Measurements from ENCODE around the gene SRSF5. TPM values are rescaled to one million over a fixed set of nuclear protein-coding genes. Genes with fewer than 3 reads are reported as not detected.

Gene SRSF5
- total RNA-seq, 1 donor from 2014 or later: 319 TPM

- DNase-seq: no peak
- Mint-ChIP-seq H3K9me3 (ENCODE audit: unreplicated experiment) (peaks cover 2% of the 10 kb centered on the region), H3K4me3 (ENCODE audit: unreplicated experiment) (no peak overlapping the region), H3K27me3 (ENCODE audit: unreplicated experiment) (no peaks in the 10 kb centered on the region), H3K36me3 (ENCODE audit: unreplicated experiment) (no peaks in the 10 kb centered on the region), H3K27ac (ENCODE audit: unreplicated experiment) (no peak overlapping the region), H3K4me1 (ENCODE audit: low read depth, unreplicated experiment) (no peaks in the 10 kb centered on the region)
- TF ChIP-seq CTCF (IDR thresholded peaks at IDR 0.05; ENCODE audit: partially characterized antibody, unreplicated experiment): no peak
Observed at GRCh38 chr14:69780952-69781351, 14.0 kb downstream of the SRSF5 start.

GRCh38 chr14:69784942-69785341 lies 18.0 kb downstream of the SRSF5 start:
- peaks cover 2% of the 10 kb centered on the region for H3K9me3 Mint-ChIP-seq (ENCODE audit: unreplicated experiment)
- H3K36me3 Mint-ChIP-seq (ENCODE audit: unreplicated experiment): no peaks in the 10 kb centered on the region
- H3K27me3 Mint-ChIP-seq (ENCODE audit: unreplicated experiment): peaks cover 2% of the 10 kb centered on the region
- no peak for TF ChIP-seq CTCF (IDR thresholded peaks at IDR 0.05; ENCODE audit: partially characterized antibody, unreplicated experiment)
- H3K27ac Mint-ChIP-seq (ENCODE audit: unreplicated experiment): no peak overlapping the region
- DNase-seq: no peak
- no peak overlapping the region for H3K4me3 Mint-ChIP-seq (ENCODE audit: unreplicated experiment)
- peaks cover 4% of the 10 kb centered on the region for H3K4me1 Mint-ChIP-seq (ENCODE audit: low read depth, unreplicated experiment)

GRCh38 chr14:69786603-69787002 lies 19.7 kb downstream of the SRSF5 start:
- Mint-ChIP-seq H3K36me3 (ENCODE audit: unreplicated experiment) (no peaks in the 10 kb centered on the region), H3K4me3 (ENCODE audit: unreplicated experiment) (no peak overlapping the region), H3K9me3 (ENCODE audit: unreplicated experiment) (no peaks in the 10 kb centered on the region), H3K27me3 (ENCODE audit: unreplicated experiment) (peaks cover 2% of the 10 kb centered on the region), H3K27ac (ENCODE audit: unreplicated experiment) (peak overlapping the region; percentile 45), H3K4me1 (ENCODE audit: low read depth, unreplicated experiment) (peaks cover 4% of the 10 kb centered on the region)
- no peak for TF ChIP-seq CTCF (IDR thresholded peaks at IDR 0.05; ENCODE audit: partially characterized antibody, unreplicated experiment)
- no peak for DNase-seq

GRCh38 chr14:69789118-69789640 lies 22.2 kb downstream of the SRSF5 start:
- no peak for TF ChIP-seq CTCF (IDR thresholded peaks at IDR 0.05; ENCODE audit: partially characterized antibody, unreplicated experiment)
- H3K4me1 Mint-ChIP-seq (ENCODE audit: low read depth, unreplicated experiment): peaks cover 4% of the 10 kb centered on the region
- peaks cover 2% of the 10 kb centered on the region for H3K27me3 Mint-ChIP-seq (ENCODE audit: unreplicated experiment)
- H3K36me3 Mint-ChIP-seq (ENCODE audit: unreplicated experiment): no peaks in the 10 kb centered on the region
- no peak overlapping the region for H3K27ac Mint-ChIP-seq (ENCODE audit: unreplicated experiment)
- no peak for DNase-seq
- H3K4me3 Mint-ChIP-seq (ENCODE audit: unreplicated experiment): no peak overlapping the region
- no peaks in the 10 kb centered on the region for H3K9me3 Mint-ChIP-seq (ENCODE audit: unreplicated experiment)

- Mint-ChIP-seq H3K27ac (ENCODE audit: unreplicated experiment) (no peak overlapping the region), H3K4me1 (ENCODE audit: low read depth, unreplicated experiment) (no peaks in the 10 kb centered on the region), H3K27me3 (ENCODE audit: unreplicated experiment) (peaks cover 3% of the 10 kb centered on the region), H3K9me3 (ENCODE audit: unreplicated experiment) (peaks cover 3% of the 10 kb centered on the region), H3K4me3 (ENCODE audit: unreplicated experiment) (no peak overlapping the region), H3K36me3 (ENCODE audit: unreplicated experiment) (no peaks in the 10 kb centered on the region)
- no peak for TF ChIP-seq CTCF (IDR thresholded peaks at IDR 0.05; ENCODE audit: partially characterized antibody, unreplicated experiment)
- DNase-seq: no peak
Observed at GRCh38 chr14:69792887-69793421, 26.0 kb downstream of the SRSF5 start.

Data from glutamatergic neuron (in vitro differentiated cells).